Measurements from ENCODE around the gene EMSY. TPM values are rescaled to one million over a fixed set of nuclear protein-coding genes. Genes with fewer than 3 reads are reported as not detected.

EMSY gene
- polyA plus RNA-seq, 1 donor from 2014 or later: 25.0 TPM

DNA sequence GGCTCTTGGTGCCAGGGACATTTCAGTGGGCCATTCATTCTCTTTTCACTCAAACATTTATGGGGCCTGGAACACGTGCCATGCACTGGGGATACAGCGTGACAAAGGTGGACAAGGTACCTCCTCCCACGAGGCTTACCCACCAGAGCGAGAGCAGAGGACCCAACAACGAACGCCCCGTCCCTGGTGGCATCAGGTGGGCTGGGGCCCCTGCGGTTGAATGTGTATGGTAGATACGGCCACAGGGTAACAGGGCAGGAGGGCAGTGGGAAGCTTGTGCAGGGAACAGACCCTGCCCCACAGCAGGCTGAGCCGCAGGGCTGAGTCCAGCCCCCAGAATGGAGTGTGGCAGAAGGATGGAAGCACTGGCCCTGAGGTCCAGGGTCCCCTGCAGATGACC lies 144.7 kb downstream of the EMSY start:
- H3K9me2 ChIP-seq (ENCODE audit: insufficient read depth, low read length): no peaks in the 10 kb centered on the region

DNA sequence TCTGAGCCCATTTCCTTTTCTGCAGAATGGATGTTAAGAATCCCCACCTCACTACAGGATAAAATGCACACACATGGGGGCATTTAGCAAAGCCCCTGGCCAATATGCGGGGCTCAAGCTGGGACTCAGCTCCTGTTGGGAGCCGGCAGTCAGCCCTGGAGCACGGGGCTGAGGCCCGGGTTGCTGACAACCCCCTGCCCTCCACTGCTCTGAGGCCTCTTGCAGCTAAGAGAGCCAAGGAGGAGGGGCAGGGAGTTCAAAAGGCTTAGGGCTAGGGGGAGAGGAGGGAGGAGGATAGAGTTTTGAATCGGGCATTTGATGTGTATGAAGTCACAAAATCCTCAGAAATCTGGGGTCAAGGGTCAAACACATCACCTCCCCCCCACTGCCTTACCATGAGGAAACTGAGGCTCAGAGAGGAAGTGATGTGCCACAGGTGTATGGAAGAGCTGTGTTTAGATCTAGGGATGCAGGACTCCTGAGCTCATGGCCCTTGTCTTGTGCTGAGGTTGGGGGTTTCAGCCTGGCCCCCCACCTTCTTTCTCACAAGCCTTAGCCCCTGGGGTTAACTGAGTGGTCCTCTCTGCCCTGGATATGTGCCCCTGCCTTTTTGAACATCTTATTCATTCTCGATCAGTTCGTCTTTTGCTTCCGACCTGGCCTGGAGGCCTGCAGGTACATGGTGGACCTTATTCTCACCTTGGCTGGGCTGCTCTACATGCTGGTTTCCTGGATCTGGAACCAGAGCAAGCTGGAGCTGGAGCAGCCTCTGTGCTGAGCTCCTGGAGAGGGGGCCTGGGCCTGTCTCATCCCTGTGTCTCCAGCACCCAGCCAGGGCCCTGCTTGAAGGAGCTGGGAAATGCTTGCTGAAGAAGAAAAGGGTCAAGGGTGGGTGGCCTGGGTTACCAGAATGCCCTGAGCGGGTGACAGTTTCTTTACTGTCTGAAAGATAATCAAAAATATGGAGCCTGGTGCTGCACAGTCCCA lies 145.4 kb downstream of the EMSY start:
- Histone ChIP-seq H3K27me3 (ENCODE audit: insufficient read depth, low read depth, low read length) (no peaks in the 10 kb centered on the region), H3K4me2 (ENCODE audit: low read length) (no peak overlapping the region), H3K4me3 (ENCODE audit: low read length) (no peak overlapping the region), H3K27ac (ENCODE audit: low read length) (no peak overlapping the region), H2AFZ (ENCODE audit: low read depth, low read length) (no peak overlapping the region), H4K20me1 (ENCODE audit: insufficient read depth) (no peaks in the 10 kb centered on the region), H3K9me2 (ENCODE audit: insufficient read depth, low read length) (no peaks in the 10 kb centered on the region), H3K36me3 (ENCODE audit: insufficient read depth, low read length) (no peaks in the 10 kb centered on the region), H3K79me2 (replicated peaks; ENCODE audit: insufficient read depth, low read length) (no peaks in the 10 kb centered on the region), H3K9me3 (ENCODE audit: low read length) (no peaks in the 10 kb centered on the region), H3K9ac (ENCODE audit: low read length) (no peak overlapping the region), H3F3A (ENCODE audit: insufficient read depth, low read length, poor library complexity, severe bottlenecking) (no peaks in the 10 kb centered on the region)
- TF ChIP-seq TAF1 (IDR thresholded peaks at IDR 0.05; ENCODE audit: low read depth): no peak
- TF ChIP-seq RAD21 (conservative IDR thresholded peaks at IDR 0.05): no peak
- TF ChIP-seq POLR2AphosphoS5 (IDR thresholded peaks at IDR 0.05): no peak
- TF ChIP-seq, protein P1, sequence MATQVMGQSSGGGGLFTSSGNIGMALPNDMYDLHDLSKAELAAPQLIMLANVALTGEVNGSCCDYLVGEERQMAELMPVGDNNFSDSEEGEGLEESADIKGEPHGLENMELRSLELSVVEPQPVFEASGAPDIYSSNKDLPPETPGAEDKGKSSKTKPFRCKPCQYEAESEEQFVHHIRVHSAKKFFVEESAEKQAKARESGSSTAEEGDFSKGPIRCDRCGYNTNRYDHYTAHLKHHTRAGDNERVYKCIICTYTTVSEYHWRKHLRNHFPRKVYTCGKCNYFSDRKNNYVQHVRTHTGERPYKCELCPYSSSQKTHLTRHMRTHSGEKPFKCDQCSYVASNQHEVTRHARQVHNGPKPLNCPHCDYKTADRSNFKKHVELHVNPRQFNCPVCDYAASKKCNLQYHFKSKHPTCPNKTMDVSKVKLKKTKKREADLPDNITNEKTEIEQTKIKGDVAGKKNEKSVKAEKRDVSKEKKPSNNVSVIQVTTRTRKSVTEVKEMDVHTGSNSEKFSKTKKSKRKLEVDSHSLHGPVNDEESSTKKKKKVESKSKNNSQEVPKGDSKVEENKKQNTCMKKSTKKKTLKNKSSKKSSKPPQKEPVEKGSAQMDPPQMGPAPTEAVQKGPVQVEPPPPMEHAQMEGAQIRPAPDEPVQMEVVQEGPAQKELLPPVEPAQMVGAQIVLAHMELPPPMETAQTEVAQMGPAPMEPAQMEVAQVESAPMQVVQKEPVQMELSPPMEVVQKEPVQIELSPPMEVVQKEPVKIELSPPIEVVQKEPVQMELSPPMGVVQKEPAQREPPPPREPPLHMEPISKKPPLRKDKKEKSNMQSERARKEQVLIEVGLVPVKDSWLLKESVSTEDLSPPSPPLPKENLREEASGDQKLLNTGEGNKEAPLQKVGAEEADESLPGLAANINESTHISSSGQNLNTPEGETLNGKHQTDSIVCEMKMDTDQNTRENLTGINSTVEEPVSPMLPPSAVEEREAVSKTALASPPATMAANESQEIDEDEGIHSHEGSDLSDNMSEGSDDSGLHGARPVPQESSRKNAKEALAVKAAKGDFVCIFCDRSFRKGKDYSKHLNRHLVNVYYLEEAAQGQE (IDR thresholded peaks at IDR 0.05; ENCODE audit: borderline replicate concordance): no peak
- TF ChIP-seq, protein P2, sequence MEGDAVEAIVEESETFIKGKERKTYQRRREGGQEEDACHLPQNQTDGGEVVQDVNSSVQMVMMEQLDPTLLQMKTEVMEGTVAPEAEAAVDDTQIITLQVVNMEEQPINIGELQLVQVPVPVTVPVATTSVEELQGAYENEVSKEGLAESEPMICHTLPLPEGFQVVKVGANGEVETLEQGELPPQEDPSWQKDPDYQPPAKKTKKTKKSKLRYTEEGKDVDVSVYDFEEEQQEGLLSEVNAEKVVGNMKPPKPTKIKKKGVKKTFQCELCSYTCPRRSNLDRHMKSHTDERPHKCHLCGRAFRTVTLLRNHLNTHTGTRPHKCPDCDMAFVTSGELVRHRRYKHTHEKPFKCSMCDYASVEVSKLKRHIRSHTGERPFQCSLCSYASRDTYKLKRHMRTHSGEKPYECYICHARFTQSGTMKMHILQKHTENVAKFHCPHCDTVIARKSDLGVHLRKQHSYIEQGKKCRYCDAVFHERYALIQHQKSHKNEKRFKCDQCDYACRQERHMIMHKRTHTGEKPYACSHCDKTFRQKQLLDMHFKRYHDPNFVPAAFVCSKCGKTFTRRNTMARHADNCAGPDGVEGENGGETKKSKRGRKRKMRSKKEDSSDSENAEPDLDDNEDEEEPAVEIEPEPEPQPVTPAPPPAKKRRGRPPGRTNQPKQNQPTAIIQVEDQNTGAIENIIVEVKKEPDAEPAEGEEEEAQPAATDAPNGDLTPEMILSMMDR (IDR thresholded peaks at IDR 0.05; ENCODE audit: poor library complexity, severe bottlenecking): no peak
- no peak for TF ChIP-seq EP300 (conservative IDR thresholded peaks at IDR 0.05; ENCODE audit: poor library complexity, severe bottlenecking)
- no peak for TF ChIP-seq EZH2 (IDR thresholded peaks at IDR 0.05; ENCODE audit: borderline replicate concordance, insufficient read depth, low read length, poor library complexity, severe bottlenecking)
- TF ChIP-seq MXI1 (conservative IDR thresholded peaks at IDR 0.05; ENCODE audit: poor library complexity, severe bottlenecking): no peak

More for the DNA sequence above, 144.7 kb downstream of the EMSY start:
- no peaks in the 10 kb centered on the region for H3K36me3 ChIP-seq (ENCODE audit: insufficient read depth, low read length)
- H3K27me3 ChIP-seq (ENCODE audit: insufficient read depth, low read depth, low read length): no peaks in the 10 kb centered on the region
- no peak overlapping the region for H2AFZ ChIP-seq (ENCODE audit: low read depth, low read length)
- TF ChIP-seq, protein P1 (IDR thresholded peaks at IDR 0.05; ENCODE audit: borderline replicate concordance): no peak
- TF ChIP-seq POLR2AphosphoS5 (IDR thresholded peaks at IDR 0.05) (no peak), MXI1 (conservative IDR thresholded peaks at IDR 0.05; ENCODE audit: poor library complexity, severe bottlenecking) (no peak), RAD21 (conservative IDR thresholded peaks at IDR 0.05) (no peak), EZH2 (IDR thresholded peaks at IDR 0.05; ENCODE audit: borderline replicate concordance, insufficient read depth, low read length, poor library complexity, severe bottlenecking) (no peak), TAF1 (IDR thresholded peaks at IDR 0.05; ENCODE audit: low read depth) (no peak), EP300 (conservative IDR thresholded peaks at IDR 0.05; ENCODE audit: poor library complexity, severe bottlenecking) (no peak), SMC3 (conservative IDR thresholded peaks at IDR 0.05; ENCODE audit: poor library complexity) (no peak)
- TF ChIP-seq, protein P2 (IDR thresholded peaks at IDR 0.05; ENCODE audit: poor library complexity, severe bottlenecking): no peak
- H3K27ac ChIP-seq (ENCODE audit: low read length): no peak overlapping the region
- H3K9ac ChIP-seq (ENCODE audit: low read length): no peak overlapping the region
- H3K4me3 ChIP-seq (ENCODE audit: low read length): no peak overlapping the region
- no peaks in the 10 kb centered on the region for H4K20me1 ChIP-seq (ENCODE audit: insufficient read depth)
- no peak overlapping the region for H3K4me2 ChIP-seq (ENCODE audit: low read length)
- no peaks in the 10 kb centered on the region for H3K9me3 ChIP-seq (ENCODE audit: low read length)
- no peaks in the 10 kb centered on the region for H3K79me2 ChIP-seq (replicated peaks; ENCODE audit: insufficient read depth, low read length)
- no peaks in the 10 kb centered on the region for H3F3A ChIP-seq (ENCODE audit: insufficient read depth, low read length, poor library complexity, severe bottlenecking)
